ENCODE results near the gene RGL2. TPM values are rescaled to one million over a fixed set of nuclear protein-coding genes. Genes with fewer than 3 reads are reported as not detected.

RGL2 gene
- polyA plus RNA-seq, 1 donor from 2014 or later = 120 TPM

- no peaks in the 10 kb centered on the region for H3K36me3 ChIP-seq (ENCODE audit: insufficient read depth, low read length)
- H3K9me3 ChIP-seq (ENCODE audit: low read length) = no peaks in the 10 kb centered on the region
- no peaks in the 10 kb centered on the region for H4K20me1 ChIP-seq (ENCODE audit: insufficient read depth)
- H3F3A ChIP-seq (ENCODE audit: insufficient read depth, low read length, poor library complexity, severe bottlenecking) = no peaks in the 10 kb centered on the region
- no peaks in the 10 kb centered on the region for H3K9me2 ChIP-seq (ENCODE audit: insufficient read depth, low read length)
- no peak overlapping the region for H3K4me3 ChIP-seq (ENCODE audit: low read length)
- H3K27me3 ChIP-seq (ENCODE audit: insufficient read depth, low read depth, low read length) = no peaks in the 10 kb centered on the region
- H3K79me2 ChIP-seq (replicated peaks; ENCODE audit: insufficient read depth, low read length) = no peaks in the 10 kb centered on the region
- no peak overlapping the region for H3K27ac ChIP-seq (ENCODE audit: low read length)
- H3K9ac ChIP-seq (ENCODE audit: low read length) = no peak overlapping the region
- no peak overlapping the region for H2AFZ ChIP-seq (ENCODE audit: low read depth, low read length)
- TF ChIP-seq POLR2AphosphoS5 (IDR thresholded peaks at IDR 0.05) = no peak
- no peak for TF ChIP-seq RAD21 (conservative IDR thresholded peaks at IDR 0.05)
- no peak for TF ChIP-seq MXI1 (conservative IDR thresholded peaks at IDR 0.05; ENCODE audit: poor library complexity, severe bottlenecking)
- TF ChIP-seq REST (IDR thresholded peaks at IDR 0.05; ENCODE audit: borderline replicate concordance) = no peak
- no peak for TF ChIP-seq EZH2 (IDR thresholded peaks at IDR 0.05; ENCODE audit: borderline replicate concordance, insufficient read depth, low read length, poor library complexity, severe bottlenecking)
- TF ChIP-seq CTCF (IDR thresholded peaks at IDR 0.05; ENCODE audit: poor library complexity, severe bottlenecking) = no peak
- no peak for TF ChIP-seq EP300 (conservative IDR thresholded peaks at IDR 0.05; ENCODE audit: poor library complexity, severe bottlenecking)
- TF ChIP-seq SMC3 (conservative IDR thresholded peaks at IDR 0.05; ENCODE audit: poor library complexity) = no peak
- TF ChIP-seq TAF1 (IDR thresholded peaks at IDR 0.05; ENCODE audit: low read depth) = no peak
- no peak overlapping the region for H3K4me2 ChIP-seq (ENCODE audit: low read length)
Observed at GRCh38 chr6:33279257-33279695, 19.5 kb downstream of the RGL2 start.

GRCh38 chr6:33278810-33279209 is 19.9 kb downstream of the RGL2 start:
- no peaks in the 10 kb centered on the region for H3K9me2 ChIP-seq (ENCODE audit: insufficient read depth, low read length)
- H3K4me2 ChIP-seq (ENCODE audit: low read length) = no peak overlapping the region
- no peak overlapping the region for H3K27ac ChIP-seq (ENCODE audit: low read length)
- TF ChIP-seq CTCF (IDR thresholded peaks at IDR 0.05; ENCODE audit: poor library complexity, severe bottlenecking) = no peak
- TF ChIP-seq EZH2 (IDR thresholded peaks at IDR 0.05; ENCODE audit: borderline replicate concordance, insufficient read depth, low read length, poor library complexity, severe bottlenecking) = no peak
- TF ChIP-seq REST (IDR thresholded peaks at IDR 0.05; ENCODE audit: borderline replicate concordance) = no peak
- no peak for TF ChIP-seq EP300 (conservative IDR thresholded peaks at IDR 0.05; ENCODE audit: poor library complexity, severe bottlenecking)
- no peak for TF ChIP-seq SMC3 (conservative IDR thresholded peaks at IDR 0.05; ENCODE audit: poor library complexity)
- no peak for TF ChIP-seq RAD21 (conservative IDR thresholded peaks at IDR 0.05)
- no peak for TF ChIP-seq POLR2AphosphoS5 (IDR thresholded peaks at IDR 0.05)
- no peak for TF ChIP-seq TAF1 (IDR thresholded peaks at IDR 0.05; ENCODE audit: low read depth)
- TF ChIP-seq MXI1 (conservative IDR thresholded peaks at IDR 0.05; ENCODE audit: poor library complexity, severe bottlenecking) = no peak
- no peaks in the 10 kb centered on the region for H3K36me3 ChIP-seq (ENCODE audit: insufficient read depth, low read length)
- H4K20me1 ChIP-seq (ENCODE audit: insufficient read depth) = no peaks in the 10 kb centered on the region
- no peak overlapping the region for H2AFZ ChIP-seq (ENCODE audit: low read depth, low read length)
- H3K79me2 ChIP-seq (replicated peaks; ENCODE audit: insufficient read depth, low read length) = peaks cover under 1% of the 10 kb centered on the region
- H3K4me3 ChIP-seq (ENCODE audit: low read length) = no peak overlapping the region
- H3F3A ChIP-seq (ENCODE audit: insufficient read depth, low read length, poor library complexity, severe bottlenecking) = no peaks in the 10 kb centered on the region
- no peaks in the 10 kb centered on the region for H3K27me3 ChIP-seq (ENCODE audit: insufficient read depth, low read depth, low read length)
- no peak overlapping the region for H3K9ac ChIP-seq (ENCODE audit: low read length)
- no peaks in the 10 kb centered on the region for H3K9me3 ChIP-seq (ENCODE audit: low read length)

Data from neural cell (in vitro differentiated cells).